ENCODE results near the gene PCDHB15. TPM values are rescaled to one million over a fixed set of nuclear protein-coding genes. Genes with fewer than 3 reads are reported as not detected.
"Not testable (repeated sequence)": the region's sequence is repeated elsewhere in the genome, so short reads cannot be mapped to it uniquely, and the experiment has no call there.

Gene PCDHB15
- total RNA-seq, 1 experiment from 2014 or later, result 2.1 TPM

DNA sequence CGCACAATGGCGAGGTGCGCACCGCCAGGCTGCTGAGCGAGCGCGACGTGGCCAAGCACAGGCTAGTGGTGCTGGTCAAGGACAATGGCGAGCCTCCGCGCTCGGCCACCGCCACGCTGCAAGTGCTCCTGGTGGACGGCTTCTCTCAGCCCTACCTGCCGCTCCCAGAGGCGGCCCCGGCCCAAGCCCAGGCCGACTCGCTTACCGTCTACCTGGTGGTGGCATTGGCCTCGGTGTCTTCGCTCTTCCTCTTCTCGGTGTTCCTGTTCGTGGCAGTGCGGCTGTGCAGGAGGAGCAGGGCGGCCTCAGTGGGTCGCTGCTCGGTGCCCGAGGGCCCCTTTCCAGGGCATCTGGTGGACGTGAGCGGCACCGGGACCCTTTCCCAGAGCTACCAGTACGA lies 2.2 kb downstream of the PCDHB15 start:
- not testable (repeated sequence) for DNase-seq (ENCODE audit: low spot score)

DNA sequence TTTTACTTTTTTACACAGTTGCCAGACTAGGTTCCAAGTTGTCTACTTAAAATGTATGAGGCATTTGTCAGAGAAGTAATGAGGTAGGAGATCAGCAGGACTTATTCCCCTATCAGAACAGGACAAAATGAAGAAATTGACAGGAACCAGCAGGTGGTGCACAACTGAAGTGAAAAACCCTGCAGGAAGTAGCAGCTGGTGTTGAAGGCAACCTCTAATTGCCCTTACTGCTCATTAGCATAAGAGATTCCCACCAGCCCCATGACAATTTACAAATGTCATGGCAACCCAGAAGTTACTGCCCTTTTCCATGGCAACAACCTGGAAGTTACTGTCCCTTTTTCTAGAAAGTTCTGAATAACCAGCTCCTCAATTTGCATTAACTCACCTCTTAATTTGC lies 5.4 kb downstream of the PCDHB15 start:
- DNase-seq (ENCODE audit: low spot score), result no peak

DNA sequence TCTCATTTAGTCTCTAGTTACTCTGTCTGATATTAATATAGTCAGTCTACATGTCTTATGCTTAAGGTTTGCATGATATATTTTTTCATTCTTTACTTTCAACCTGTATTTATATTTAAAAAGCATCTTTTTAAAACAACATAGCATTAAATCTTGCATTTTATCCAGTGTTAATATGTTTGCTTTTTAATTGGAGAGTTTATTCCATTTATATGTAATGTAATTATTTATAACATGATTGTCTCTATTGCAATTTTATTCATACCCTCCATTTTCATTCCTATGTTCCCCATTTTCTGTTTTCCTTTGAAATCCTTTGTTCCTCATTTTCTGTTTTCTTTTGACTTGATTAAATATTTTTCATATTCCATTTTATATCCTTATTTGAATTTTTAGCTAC lies 13.3 kb downstream of the PCDHB15 start:
- DNase-seq (ENCODE audit: low spot score), result no peak

DNA sequence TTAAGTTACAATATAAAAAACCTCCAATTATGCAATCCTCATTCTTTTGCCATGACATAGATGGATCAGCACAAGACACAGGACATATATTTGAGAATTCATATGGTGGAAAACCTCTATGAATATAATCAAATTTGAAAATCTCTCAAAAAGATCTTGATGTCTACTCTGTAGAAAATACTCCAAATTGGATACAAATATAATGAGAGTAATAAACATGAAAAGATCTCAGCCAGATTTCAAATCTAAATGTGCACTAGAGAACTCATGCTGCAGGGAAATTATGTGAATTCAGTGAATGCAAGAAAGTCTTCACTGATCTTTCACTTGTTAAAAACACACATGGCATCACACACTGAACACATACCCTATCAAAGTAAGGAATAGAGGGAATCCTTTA lies 13.8 kb downstream of the PCDHB15 start:
- DNase-seq (ENCODE audit: low spot score), result no peak

DNA sequence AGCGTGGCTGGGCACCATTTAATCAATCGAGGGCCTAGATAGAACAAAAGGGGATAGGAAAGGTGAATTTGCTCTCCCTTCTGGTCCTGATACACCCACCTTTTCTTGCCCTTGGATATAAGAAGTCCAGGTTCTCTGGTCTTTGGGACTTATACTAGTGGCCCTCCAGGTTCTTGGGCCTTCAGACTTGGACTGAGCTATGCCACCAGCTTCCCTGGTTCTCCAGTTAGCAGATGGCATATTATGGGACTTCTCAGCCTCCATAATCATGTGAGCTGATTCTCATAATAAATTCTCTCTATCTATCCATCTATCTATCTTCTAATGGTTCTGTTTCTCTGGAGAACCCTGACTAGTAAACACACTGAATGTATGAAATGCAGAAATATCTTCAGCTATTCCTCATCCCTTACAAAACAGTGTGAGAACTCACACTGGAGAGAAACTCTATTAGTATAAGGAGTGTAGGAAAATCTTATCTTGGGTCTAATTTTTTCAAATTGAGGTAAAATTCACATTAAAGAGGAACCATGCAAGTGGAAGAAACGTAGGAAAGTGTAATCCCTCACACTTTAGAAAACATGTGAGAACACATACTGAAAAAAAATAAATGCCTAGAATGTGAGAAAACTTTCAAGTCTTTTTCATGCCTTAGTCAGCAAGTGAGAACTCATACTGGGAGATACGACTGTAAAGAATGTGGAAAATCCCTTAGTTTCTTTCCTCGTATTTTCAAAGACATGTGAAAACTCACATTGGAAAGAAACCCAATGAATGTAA lies 15.5 kb downstream of the PCDHB15 start:
- no peak for DNase-seq (ENCODE audit: low spot score)

DNA sequence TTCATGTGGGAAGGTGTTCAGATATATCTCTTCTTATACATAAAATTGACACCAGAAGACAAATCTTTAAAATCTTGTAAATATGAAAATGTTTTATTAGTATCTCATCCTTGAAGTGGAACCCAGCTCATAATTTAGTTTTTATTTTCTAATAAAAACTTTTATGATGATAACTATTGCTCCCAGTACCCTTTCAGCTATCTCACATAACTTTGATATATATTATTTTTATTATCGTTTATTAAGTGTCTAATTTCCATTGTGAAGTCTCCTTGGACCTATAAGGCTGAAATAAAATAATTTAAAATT lies 16.0 kb downstream of the PCDHB15 start:
- no peak for DNase-seq (ENCODE audit: low spot score)

DNA sequence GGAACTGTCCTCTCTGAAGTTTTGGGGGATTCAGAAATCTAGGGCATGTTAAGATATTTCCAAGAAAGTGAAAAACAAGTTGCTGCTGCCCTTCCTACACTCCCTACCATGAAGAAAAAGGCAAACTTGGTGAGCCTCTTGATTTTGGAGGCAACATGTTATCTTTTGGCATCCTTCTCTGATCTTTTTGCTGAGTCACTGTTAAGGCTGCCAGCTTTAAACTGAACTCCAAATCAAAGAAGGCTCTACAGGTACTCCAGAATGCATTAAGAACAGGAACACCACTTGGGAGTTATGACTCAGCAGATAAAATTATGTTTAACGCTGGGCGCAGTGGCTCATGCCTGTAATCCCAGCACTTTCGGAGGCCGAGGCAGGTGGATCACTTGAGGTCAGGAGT lies 24.0 kb downstream of the PCDHB15 start:
- no peak for DNase-seq (ENCODE audit: low spot score)

DNA sequence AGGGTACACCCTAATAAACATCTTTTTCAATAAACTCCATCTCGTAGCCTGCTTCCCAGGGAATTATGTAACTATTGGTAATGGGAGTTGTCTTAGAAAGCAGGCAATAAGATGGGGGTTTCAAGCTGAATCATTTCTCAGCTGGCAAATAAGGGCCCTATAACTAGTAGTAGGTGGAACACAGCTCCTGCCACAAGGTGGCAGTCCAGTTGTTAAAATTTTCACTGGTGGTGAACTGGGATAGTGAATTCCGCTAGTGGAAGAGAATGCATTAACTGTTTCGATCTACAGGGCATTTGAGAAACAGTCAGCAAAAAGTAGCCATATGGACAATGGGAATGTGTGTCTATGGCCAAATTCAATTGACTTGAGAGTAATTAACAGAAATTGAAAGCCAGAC lies 27.7 kb downstream of the PCDHB15 start:
- DNase-seq (ENCODE audit: low spot score), result no peak

DNA sequence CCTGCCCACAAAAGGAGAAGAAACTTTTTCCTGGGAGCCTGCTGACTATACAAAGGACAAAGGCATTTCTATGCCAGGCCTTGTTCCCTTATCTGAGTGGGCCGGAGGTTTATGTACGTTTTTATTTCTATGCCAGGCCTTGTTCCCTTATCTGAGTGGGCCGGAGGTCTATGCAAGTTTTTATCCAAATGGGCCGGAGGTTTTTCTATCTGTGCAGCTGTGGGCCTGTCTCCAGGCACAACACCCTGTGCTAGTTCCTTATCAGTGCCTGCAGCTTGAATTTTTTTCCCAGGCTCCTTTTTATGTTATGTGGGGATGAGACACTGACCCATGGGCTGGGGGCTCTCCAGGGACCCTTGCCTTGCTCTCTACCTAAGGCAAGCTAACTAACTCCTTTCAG lies 53.2 kb downstream of the PCDHB15 start:
- DNase-seq (ENCODE audit: low spot score), result no peak

Other genes with a start within 250 kb of the PCDHB15 start
- gene PCDHB1, start 194.0 kb upstream of the PCDHB15 start, total RNA-seq (2014; rRNA removed; shearing (Covaris generic)), result not detected in 2 replicates
- gene PCDHB2, start 150.8 kb upstream of the PCDHB15 start, total RNA-seq (2014; rRNA removed; shearing (Covaris generic)), result 15.0 and 26.2 TPM in 2 replicates
- 0.21 TPM in 2 replicates for gene PCDHB3, start 144.9 kb upstream of the PCDHB15 start, total RNA-seq (2014; rRNA removed; shearing (Covaris generic))
- gene PCDHB4, start 123.6 kb upstream of the PCDHB15 start, total RNA-seq (2014; rRNA removed; shearing (Covaris generic)), result 0.21 TPM in 1 of 2 replicates, not detected in the other
- 1.0 and 1.2 TPM in 2 replicates for gene PCDHB5, start 110.2 kb upstream of the PCDHB15 start, total RNA-seq (2014; rRNA removed; shearing (Covaris generic))
- 3.6 and 4.1 TPM in 2 replicates for gene PCDHB6, start 95.3 kb upstream of the PCDHB15 start, total RNA-seq (2014; rRNA removed; shearing (Covaris generic))
- 5.1 and 6.9 TPM in 2 replicates for gene PCDHB7, start 72.8 kb upstream of the PCDHB15 start, total RNA-seq (2014; rRNA removed; shearing (Covaris generic))
- gene PCDHB8, start 67.6 kb upstream of the PCDHB15 start, total RNA-seq (2014; rRNA removed; shearing (Covaris generic)), result 12.4 and 12.7 TPM in 2 replicates
- 3.3 and 3.7 TPM in 2 replicates for gene PCDHB16, start 63.0 kb upstream of the PCDHB15 start, total RNA-seq (2014; rRNA removed; shearing (Covaris generic))
- gene PCDHB9, start 58.2 kb upstream of the PCDHB15 start, total RNA-seq (2014; rRNA removed; shearing (Covaris generic)), result 10.0 and 11.9 TPM in 2 replicates
- 2.9 and 4.5 TPM in 2 replicates for gene PCDHB10, start 53.0 kb upstream of the PCDHB15 start, total RNA-seq (2014; rRNA removed; shearing (Covaris generic))
- gene PCDHB11, start 45.8 kb upstream of the PCDHB15 start, total RNA-seq (2014; rRNA removed; shearing (Covaris generic)), result 4.5 and 5.6 TPM in 2 replicates
- gene PCDHB12, start 36.7 kb upstream of the PCDHB15 start, total RNA-seq (2014; rRNA removed; shearing (Covaris generic)), result 5.2 and 5.6 TPM in 2 replicates
- 1.2 and 2.0 TPM in 2 replicates for gene PCDHB13, start 31.5 kb upstream of the PCDHB15 start, total RNA-seq (2014; rRNA removed; shearing (Covaris generic))
- gene PCDHB14, start 22.1 kb upstream of the PCDHB15 start, total RNA-seq (2014; rRNA removed; shearing (Covaris generic)), result 5.6 and 6.2 TPM in 2 replicates
- gene SLC25A2, start 58.7 kb downstream of the PCDHB15 start, total RNA-seq (2014; rRNA removed; shearing (Covaris generic)), result not detected in 2 replicates
- 51.2 and 74.8 TPM in 2 replicates for gene TAF7, start 75.4 kb downstream of the PCDHB15 start, total RNA-seq (2014; rRNA removed; shearing (Covaris generic))
- gene PCDHGA1, start 85.1 kb downstream of the PCDHB15 start, total RNA-seq (2014; rRNA removed; shearing (Covaris generic)), result 0.51 and 1.6 TPM in 2 replicates
- gene PCDHGA2, start 93.4 kb downstream of the PCDHB15 start, total RNA-seq (2014; rRNA removed; shearing (Covaris generic)), result 0.99 and 1.6 TPM in 2 replicates
- 10.3 and 11.5 TPM in 2 replicates for gene PCDHGA3, start 98.4 kb downstream of the PCDHB15 start, total RNA-seq (2014; rRNA removed; shearing (Covaris generic))
- gene PCDHGB1, start 104.7 kb downstream of the PCDHB15 start, total RNA-seq (2014; rRNA removed; shearing (Covaris generic)), result 0.43 and 3.1 TPM in 2 replicates
- 0.74 and 0.97 TPM in 2 replicates for gene PCDHGA4, start 109.6 kb downstream of the PCDHB15 start, total RNA-seq (2014; rRNA removed; shearing (Covaris generic))
- 1.6 and 1.9 TPM in 2 replicates for gene PCDHGB2, start 114.6 kb downstream of the PCDHB15 start, total RNA-seq (2014; rRNA removed; shearing (Covaris generic))
- 0.49 and 0.50 TPM in 2 replicates for gene PCDHGA5, start 118.8 kb downstream of the PCDHB15 start, total RNA-seq (2014; rRNA removed; shearing (Covaris generic))
- 0.87 and 1.2 TPM in 2 replicates for gene PCDHGB3, start 124.8 kb downstream of the PCDHB15 start, total RNA-seq (2014; rRNA removed; shearing (Covaris generic))
- 0.97 and 1.5 TPM in 2 replicates for gene PCDHGA6, start 128.5 kb downstream of the PCDHB15 start, total RNA-seq (2014; rRNA removed; shearing (Covaris generic))
- gene PCDHGA7, start 137.3 kb downstream of the PCDHB15 start, total RNA-seq (2014; rRNA removed; shearing (Covaris generic)), result 0.27 and 0.29 TPM in 2 replicates
- gene PCDHGB4, start 142.3 kb downstream of the PCDHB15 start, total RNA-seq (2014; rRNA removed; shearing (Covaris generic)), result 0.16 and 0.21 TPM in 2 replicates
- 0.39 and 0.74 TPM in 2 replicates for gene PCDHGA8, start 147.2 kb downstream of the PCDHB15 start, total RNA-seq (2014; rRNA removed; shearing (Covaris generic))
- gene PCDHGB5, start 152.6 kb downstream of the PCDHB15 start, total RNA-seq (2014; rRNA removed; shearing (Covaris generic)), result 0.04 and 0.43 TPM in 2 replicates
- 1.1 and 1.8 TPM in 2 replicates for gene PCDHGA9, start 157.4 kb downstream of the PCDHB15 start, total RNA-seq (2014; rRNA removed; shearing (Covaris generic))
- 0.02 and 0.33 TPM in 2 replicates for gene PCDHGB6, start 162.6 kb downstream of the PCDHB15 start, total RNA-seq (2014; rRNA removed; shearing (Covaris generic))
- 1.4 and 1.9 TPM in 2 replicates for gene PCDHGA10, start 167.6 kb downstream of the PCDHB15 start, total RNA-seq (2014; rRNA removed; shearing (Covaris generic))
- gene PCDHGB7, start 172.3 kb downstream of the PCDHB15 start, total RNA-seq (2014; rRNA removed; shearing (Covaris generic)), result 0.58 and 1.4 TPM in 2 replicates
- gene PCDHGA11, start 175.7 kb downstream of the PCDHB15 start, total RNA-seq (2014; rRNA removed; shearing (Covaris generic)), result 0.66 and 1.3 TPM in 2 replicates
- 0.14 and 0.76 TPM in 2 replicates for gene PCDHGA12, start 185.1 kb downstream of the PCDHB15 start, total RNA-seq (2014; rRNA removed; shearing (Covaris generic))
- 50.8 and 61.5 TPM in 2 replicates for gene PCDHGC3, start 230.6 kb downstream of the PCDHB15 start, total RNA-seq (2014; rRNA removed; shearing (Covaris generic))
- gene PCDHGC4, start 239.6 kb downstream of the PCDHB15 start, total RNA-seq (2014; rRNA removed; shearing (Covaris generic)), result 0.10 TPM in 1 of 2 replicates, not detected in the other
- gene PCDHGC5, start 243.7 kb downstream of the PCDHB15 start, total RNA-seq (2014; rRNA removed; shearing (Covaris generic)), result 0.06 and 0.18 TPM in 2 replicates